ENCODE results near the gene PHIP.

DNA sequence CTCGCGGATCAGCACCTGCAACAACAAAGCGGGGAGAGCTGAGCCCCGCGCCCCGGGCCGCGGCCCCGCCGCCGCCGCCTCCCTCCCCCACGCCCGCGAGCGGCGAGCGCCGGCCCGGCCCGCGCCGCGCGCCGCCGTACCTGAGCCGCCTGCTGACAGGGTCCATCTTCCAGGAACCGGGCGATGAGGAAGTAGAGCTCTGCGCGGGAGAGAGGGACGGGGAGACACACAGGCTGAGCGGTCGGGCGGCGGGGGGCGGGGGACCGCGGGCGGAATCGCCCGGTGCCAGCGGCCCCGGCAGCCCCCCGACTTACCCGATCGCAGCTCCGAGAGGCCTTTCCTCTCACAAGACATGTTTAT lies 359 bp downstream of the PHIP start:
- TF ChIP-seq, protein P1, sequence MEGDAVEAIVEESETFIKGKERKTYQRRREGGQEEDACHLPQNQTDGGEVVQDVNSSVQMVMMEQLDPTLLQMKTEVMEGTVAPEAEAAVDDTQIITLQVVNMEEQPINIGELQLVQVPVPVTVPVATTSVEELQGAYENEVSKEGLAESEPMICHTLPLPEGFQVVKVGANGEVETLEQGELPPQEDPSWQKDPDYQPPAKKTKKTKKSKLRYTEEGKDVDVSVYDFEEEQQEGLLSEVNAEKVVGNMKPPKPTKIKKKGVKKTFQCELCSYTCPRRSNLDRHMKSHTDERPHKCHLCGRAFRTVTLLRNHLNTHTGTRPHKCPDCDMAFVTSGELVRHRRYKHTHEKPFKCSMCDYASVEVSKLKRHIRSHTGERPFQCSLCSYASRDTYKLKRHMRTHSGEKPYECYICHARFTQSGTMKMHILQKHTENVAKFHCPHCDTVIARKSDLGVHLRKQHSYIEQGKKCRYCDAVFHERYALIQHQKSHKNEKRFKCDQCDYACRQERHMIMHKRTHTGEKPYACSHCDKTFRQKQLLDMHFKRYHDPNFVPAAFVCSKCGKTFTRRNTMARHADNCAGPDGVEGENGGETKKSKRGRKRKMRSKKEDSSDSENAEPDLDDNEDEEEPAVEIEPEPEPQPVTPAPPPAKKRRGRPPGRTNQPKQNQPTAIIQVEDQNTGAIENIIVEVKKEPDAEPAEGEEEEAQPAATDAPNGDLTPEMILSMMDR (conservative IDR thresholded peaks at IDR 0.05): no peak
- TF ChIP-seq EZH2 (IDR thresholded peaks at IDR 0.05; ENCODE audit: low read depth): no peak

Data from PC-9 (cell line).